PC-3 (cell line): Measurements from ENCODE around the gene SLC25A27.

Source experiments
- CTCF ChIP-seq: fragments of 300-600 bp; sonication (generic); conservative IDR thresholded peaks from 2 replicates; pipeline ENCODE4 v1.5.1; 2017; ENCODE audit warnings: antibody characterized with exemption, low read depth, mild to moderate bottlenecking, low read length
- EZH2 ChIP-seq: fragments of 300-600 bp; sonication (generic); IDR thresholded peaks from one replicate; pipeline ENCODE4 v1.6.1; 2017; ENCODE audit warnings: antibody characterized with exemption, mild to moderate bottlenecking, low read length; ENCODE audit not compliant: unreplicated experiment
- EZH2phosphoT487 ChIP-seq: fragments of 300-600 bp; sonication (generic); IDR thresholded peaks from 2 replicates; pipeline ENCODE4 v1.6.1; 2018; ENCODE audit warnings: mild to moderate bottlenecking, antibody characterized with exemption, low read length, borderline replicate concordance

DNA sequence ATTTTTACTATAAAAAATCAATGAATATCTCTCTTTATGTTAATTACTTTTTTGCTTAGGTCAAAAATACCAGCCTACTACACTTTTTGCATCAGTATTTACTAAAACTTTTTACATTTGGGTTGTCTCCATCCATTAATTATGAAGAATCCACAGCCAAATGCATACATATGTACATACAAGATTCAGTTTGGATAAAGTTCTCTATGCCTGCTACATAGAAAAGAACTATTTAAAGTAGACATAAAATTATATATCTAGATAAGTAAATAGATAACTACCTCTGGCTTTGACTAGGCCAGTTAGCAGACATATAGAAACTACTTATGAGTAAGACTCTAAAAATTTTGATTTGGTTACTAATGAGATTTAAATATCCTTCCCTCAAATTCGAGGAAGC, 47.2 kb downstream of the SLC25A27 start:
- TF ChIP-seq EZH2, result no peak
- no peak for TF ChIP-seq EZH2phosphoT487
- no peak for TF ChIP-seq CTCF
